GM23338 (cell line): ENCODE results near the gene ZNF782. TPM values are rescaled to one million over a fixed set of nuclear protein-coding genes. Genes with fewer than 3 reads are reported as not detected.

ENCODE experiments used
- ATAC-seq: fragments of 200-7000 bp; cut with Tn5 transposase; 3 replicates; pipeline ENCODE4 v1.9.1; 2020
- DNase-seq: peaks from one replicate; pipeline ENCODE4 v3.0.0-alpha.2; 2015; ENCODE audit warnings: low spot score
- H2AFZ ChIP-seq: fragments of 200-600 bp; sonication (generic); 2 replicates; pipeline ENCODE4 v1.8.0; 2016; ENCODE audit warnings: antibody characterized with exemption, mild to moderate bottlenecking, moderate library complexity
- H3F3A ChIP-seq: fragments of 200-600 bp; sonication (generic); replicated peaks from 2 replicates; pipeline ENCODE4 v1.8.0; 2017; ENCODE audit warnings: antibody characterized with exemption, mixed run types, low read depth
- H3K27ac ChIP-seq: fragments of 200-600 bp; sonication (generic); 2 replicates; pipeline ENCODE4 v1.6.1; 2016; ENCODE audit warnings: low read depth
- H3K27me3 ChIP-seq: fragments of 200-600 bp; sonication (generic); 2 replicates; pipeline ENCODE4 v1.8.0; 2016; ENCODE audit warnings: mild to moderate bottlenecking, mixed run types, moderate library complexity; ENCODE audit not compliant: insufficient read depth
- H3K36me3 ChIP-seq: fragments of 200-600 bp; sonication (generic); 2 replicates; pipeline ENCODE4 v1.8.0; 2016; ENCODE audit warnings: mild to moderate bottlenecking; ENCODE audit not compliant: insufficient read depth
- H3K4me1 ChIP-seq: fragments of 200-600 bp; sonication (generic); 2 replicates; pipeline ENCODE4 v1.8.0; 2016; ENCODE audit warnings: mild to moderate bottlenecking, moderate library complexity; ENCODE audit not compliant: insufficient read depth
- H3K4me2 ChIP-seq: fragments of 200-600 bp; sonication (generic); 2 replicates; pipeline ENCODE4 v1.7.1; 2017; ENCODE audit warnings: mixed run types
- H3K4me3 ChIP-seq: fragments of 200-600 bp; sonication (generic); 2 replicates; pipeline ENCODE4 v1.6.1; 2016; ENCODE audit warnings: mixed run types
- H3K79me2 ChIP-seq: fragments of 200-600 bp; sonication (generic); replicated peaks from 2 replicates; pipeline ENCODE4 v1.8.0; 2017; ENCODE audit warnings: mild to moderate bottlenecking; ENCODE audit not compliant: insufficient read depth
- H3K9me2 ChIP-seq: fragments of 200-600 bp; sonication (generic); 2 replicates; pipeline ENCODE4 v1.8.0; 2017; ENCODE audit not compliant: insufficient read depth
- H4K20me1 ChIP-seq: fragments of 200-600 bp; sonication (generic); replicated peaks from 2 replicates; pipeline ENCODE4 v1.8.0; 2017; ENCODE audit warnings: mild to moderate bottlenecking; ENCODE audit not compliant: insufficient read depth
- H3K27ac Mint-ChIP-seq: 2 replicates; pipeline ENCODE4 v1.8.0; 2020; ENCODE audit warnings: inconsistent platforms, mild to moderate bottlenecking, moderate library complexity, mixed read lengths
- H3K27me3 Mint-ChIP-seq: 3 replicates; pipeline ENCODE4 v1.8.0; 2022; ENCODE audit warnings: low read depth, mild to moderate bottlenecking, moderate library complexity, mixed read lengths, inconsistent platforms; ENCODE audit not compliant: insufficient read depth, poor library complexity
- H3K36me3 Mint-ChIP-seq: 3 replicates; pipeline ENCODE4 v1.8.0; 2021; ENCODE audit warnings: low read depth, mild to moderate bottlenecking, inconsistent platforms, moderate library complexity, mixed read lengths
- H3K4me1 Mint-ChIP-seq: 3 replicates; pipeline ENCODE4 v1.8.0; 2020; ENCODE audit warnings: mild to moderate bottlenecking, inconsistent platforms, mixed read lengths
- H3K4me3 Mint-ChIP-seq: 3 replicates; pipeline ENCODE4 v1.8.0; 2021; ENCODE audit warnings: moderate library complexity, mild to moderate bottlenecking, inconsistent platforms, mixed read lengths
- H3K9me3 Mint-ChIP-seq: 3 replicates; pipeline ENCODE4 v1.8.0; 2020; ENCODE audit warnings: moderate library complexity, mild to moderate bottlenecking, inconsistent platforms, mixed read lengths
- CREB1 ChIP-seq: fragments of 250-450 bp; sonication (Bioruptor Pico); IDR thresholded peaks from 2 replicates; pipeline ENCODE4 v1.5.0; 2020; ENCODE audit warnings: low read depth, mild to moderate bottlenecking, moderate library complexity
- EZH2phosphoT487 ChIP-seq: fragments of 200-600 bp; sonication (generic); IDR thresholded peaks from one replicate; pipeline ENCODE4 v1.8.1; 2018; ENCODE audit warnings: antibody characterized with exemption; ENCODE audit not compliant: unreplicated experiment
- JUNB ChIP-seq: IDR thresholded peaks from one replicate; pipeline ENCODE4 v1.6.1; 2016; ENCODE audit warnings: antibody characterized with exemption; ENCODE audit not compliant: unreplicated experiment
- POLR2AphosphoS5 ChIP-seq: IDR thresholded peaks from 2 replicates; pipeline ENCODE4 v1.6.1; 2016; ENCODE audit warnings: antibody characterized with exemption, low read depth
- STAT1 ChIP-seq: IDR thresholded peaks from one replicate; pipeline ENCODE4 v1.6.1; 2016; ENCODE audit warnings: antibody characterized with exemption; ENCODE audit not compliant: unreplicated experiment
- polyA plus RNA-seq: library from polyadenylated mRNA; unstranded; fragments of >200 nt; fragmentation: Nextera tagmentation; extraction: Ambion mirVana; gene quantifications from 2 replicates; pipeline ENCODE4 v1.2.1, GENCODE V29; 2016
- total RNA-seq: library from RNA; depleted of rRNA; stranded (reverse); fragments of >200 nt; shearing (Covaris generic); gene quantifications from 2 replicates; pipeline ENCODE4 v1.2.3, GENCODE V29; 2014
- TF ChIP-seq, protein P1 (sequence below): IDR thresholded peaks from one replicate; pipeline ENCODE4 v1.6.1; 2018; ENCODE audit warnings: antibody characterized with exemption; ENCODE audit not compliant: unreplicated experiment
- TF ChIP-seq, protein P2 (sequence below): IDR thresholded peaks from 2 replicates; pipeline ENCODE4 v1.6.1; 2016; ENCODE audit warnings: antibody characterized with exemption
- TF ChIP-seq, protein P3 (sequence below), 2 experiments: fragments of 200-600 bp in 1 of 2; sonication (generic) in 1 of 2; conservative IDR thresholded peaks; 2 replicates each; pipeline versions ENCODE4 v1.5.1 to v1.6.1; 2016 to 2017; ENCODE audit warnings: antibody characterized with exemption in 2 of 2, low read depth in 2 of 2, mild to moderate bottlenecking in 2 of 2, moderate library complexity in 1 of 2

The ZNF782 gene
- total and polyA plus RNA-seq, 2 experiments from 2014 or later, result 2.1 to 5.0 TPM

DNA sequence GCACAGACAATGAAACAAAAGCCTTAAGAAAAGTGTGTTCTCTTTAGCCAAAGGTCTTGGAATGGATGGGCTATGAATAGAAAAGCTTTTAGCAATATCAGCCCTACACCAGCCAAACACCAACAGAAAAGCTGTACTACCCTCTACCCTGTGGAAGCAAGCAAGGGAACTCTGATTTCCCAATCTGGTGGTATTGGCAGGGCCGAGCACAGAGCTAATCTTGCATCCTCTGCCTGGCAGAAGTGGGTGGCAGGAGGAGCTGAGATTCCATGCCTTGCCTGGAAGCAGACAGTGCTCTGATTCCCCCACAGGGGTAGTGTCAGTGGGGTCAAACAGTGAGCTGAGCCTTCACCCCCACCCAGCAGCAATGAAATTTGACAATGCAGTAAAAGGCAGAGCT, 29.6 kb upstream of the ZNF782 start (continued):
- TF ChIP-seq, protein P1, sequence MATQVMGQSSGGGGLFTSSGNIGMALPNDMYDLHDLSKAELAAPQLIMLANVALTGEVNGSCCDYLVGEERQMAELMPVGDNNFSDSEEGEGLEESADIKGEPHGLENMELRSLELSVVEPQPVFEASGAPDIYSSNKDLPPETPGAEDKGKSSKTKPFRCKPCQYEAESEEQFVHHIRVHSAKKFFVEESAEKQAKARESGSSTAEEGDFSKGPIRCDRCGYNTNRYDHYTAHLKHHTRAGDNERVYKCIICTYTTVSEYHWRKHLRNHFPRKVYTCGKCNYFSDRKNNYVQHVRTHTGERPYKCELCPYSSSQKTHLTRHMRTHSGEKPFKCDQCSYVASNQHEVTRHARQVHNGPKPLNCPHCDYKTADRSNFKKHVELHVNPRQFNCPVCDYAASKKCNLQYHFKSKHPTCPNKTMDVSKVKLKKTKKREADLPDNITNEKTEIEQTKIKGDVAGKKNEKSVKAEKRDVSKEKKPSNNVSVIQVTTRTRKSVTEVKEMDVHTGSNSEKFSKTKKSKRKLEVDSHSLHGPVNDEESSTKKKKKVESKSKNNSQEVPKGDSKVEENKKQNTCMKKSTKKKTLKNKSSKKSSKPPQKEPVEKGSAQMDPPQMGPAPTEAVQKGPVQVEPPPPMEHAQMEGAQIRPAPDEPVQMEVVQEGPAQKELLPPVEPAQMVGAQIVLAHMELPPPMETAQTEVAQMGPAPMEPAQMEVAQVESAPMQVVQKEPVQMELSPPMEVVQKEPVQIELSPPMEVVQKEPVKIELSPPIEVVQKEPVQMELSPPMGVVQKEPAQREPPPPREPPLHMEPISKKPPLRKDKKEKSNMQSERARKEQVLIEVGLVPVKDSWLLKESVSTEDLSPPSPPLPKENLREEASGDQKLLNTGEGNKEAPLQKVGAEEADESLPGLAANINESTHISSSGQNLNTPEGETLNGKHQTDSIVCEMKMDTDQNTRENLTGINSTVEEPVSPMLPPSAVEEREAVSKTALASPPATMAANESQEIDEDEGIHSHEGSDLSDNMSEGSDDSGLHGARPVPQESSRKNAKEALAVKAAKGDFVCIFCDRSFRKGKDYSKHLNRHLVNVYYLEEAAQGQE, result no peak
- TF ChIP-seq EZH2phosphoT487, result no peak

DNA sequence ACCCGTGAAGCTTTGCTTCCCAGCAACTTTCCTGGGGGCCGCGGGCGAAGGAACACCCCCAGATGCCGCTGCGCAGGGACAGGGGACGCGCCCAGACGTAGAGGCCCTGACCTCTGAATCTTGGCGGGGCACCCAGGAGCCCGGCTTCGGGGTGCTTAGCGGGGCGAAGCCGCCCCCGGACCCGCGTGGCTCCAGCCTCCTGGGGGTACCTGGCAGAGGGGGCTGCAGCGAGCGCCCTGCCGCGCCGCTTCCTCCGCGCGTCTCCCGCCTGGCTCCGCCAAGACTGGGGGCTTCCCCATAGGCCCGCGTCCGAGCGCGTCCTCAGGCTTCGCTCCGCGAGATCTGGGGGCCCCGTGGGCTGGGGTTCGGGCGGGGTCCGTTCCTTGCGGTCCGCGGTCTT, 23.0 kb upstream of the ZNF782 start:
- Histone ChIP-seq H2AFZ (peak overlapping the region; percentile 60), H3K4me2 (peak overlapping the region; percentile 61), H4K20me1 (no peaks in the 10 kb centered on the region), H3K36me3 (no peaks in the 10 kb centered on the region), H3F3A (no peaks in the 10 kb centered on the region), H3K79me2 (no peaks in the 10 kb centered on the region), H3K27me3 (peaks cover 57% of the 10 kb centered on the region), H3K27ac (no peak overlapping the region), H3K9me2 (no peaks in the 10 kb centered on the region), H3K4me1 (peaks cover 9% of the 10 kb centered on the region), H3K4me3 (peak overlapping the region; percentile 66)
- TF ChIP-seq, protein P2, sequence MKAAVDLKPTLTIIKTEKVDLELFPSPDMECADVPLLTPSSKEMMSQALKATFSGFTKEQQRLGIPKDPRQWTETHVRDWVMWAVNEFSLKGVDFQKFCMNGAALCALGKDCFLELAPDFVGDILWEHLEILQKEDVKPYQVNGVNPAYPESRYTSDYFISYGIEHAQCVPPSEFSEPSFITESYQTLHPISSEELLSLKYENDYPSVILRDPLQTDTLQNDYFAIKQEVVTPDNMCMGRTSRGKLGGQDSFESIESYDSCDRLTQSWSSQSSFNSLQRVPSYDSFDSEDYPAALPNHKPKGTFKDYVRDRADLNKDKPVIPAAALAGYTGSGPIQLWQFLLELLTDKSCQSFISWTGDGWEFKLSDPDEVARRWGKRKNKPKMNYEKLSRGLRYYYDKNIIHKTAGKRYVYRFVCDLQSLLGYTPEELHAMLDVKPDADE, result no peak
- no peak for TF ChIP-seq JUNB
- peak; percentile 21 for ATAC-seq
- H3K9me3 Mint-ChIP-seq, result no peaks in the 10 kb centered on the region
- H3K27ac Mint-ChIP-seq, result no peak overlapping the region
- peak overlapping the region; percentile 87 for H3K4me3 Mint-ChIP-seq
- H3K27me3 Mint-ChIP-seq, result peaks cover 16% of the 10 kb centered on the region
- peaks cover 11% of the 10 kb centered on the region; the same call in 2 of the 3 replicates for H3K4me1 Mint-ChIP-seq
- H3K36me3 Mint-ChIP-seq, result no peaks in the 10 kb centered on the region
- DNase-seq, result peak; percentile 59

DNA sequence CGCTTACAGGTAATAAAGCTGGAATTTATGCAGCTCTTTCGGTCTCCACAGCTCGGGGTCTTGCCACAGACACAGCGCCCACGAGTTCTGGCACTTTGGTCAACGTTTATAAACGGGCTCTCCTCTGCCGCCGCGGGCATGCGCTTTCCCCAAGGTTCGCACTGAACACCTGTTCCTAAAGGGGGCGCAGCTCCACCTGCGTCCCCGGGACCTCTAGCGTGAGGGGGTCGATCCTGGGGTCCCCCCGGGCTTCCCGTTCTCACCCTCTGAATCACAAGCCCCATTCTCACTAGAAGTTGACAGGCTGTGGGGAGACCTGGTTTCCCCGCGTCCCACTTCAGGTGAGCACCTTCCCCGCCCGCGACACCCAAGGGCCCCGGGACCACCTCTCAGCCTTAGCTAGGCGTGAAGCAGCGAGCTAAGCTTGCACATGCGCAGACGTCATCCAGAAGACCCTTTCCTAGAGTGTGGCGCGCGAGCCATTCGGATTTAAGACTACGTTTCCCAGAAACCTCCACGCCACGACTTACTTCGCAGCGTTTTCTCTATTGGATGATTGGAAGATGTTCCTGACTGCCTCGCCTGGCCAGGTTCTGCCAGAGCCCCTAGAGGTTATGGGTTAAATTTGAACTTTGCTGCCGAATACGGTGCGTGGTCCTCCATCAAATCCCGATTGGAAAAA, 21.3 kb upstream of the ZNF782 start:
- Histone ChIP-seq H2AFZ (peak overlapping the region; percentile 25; the same call in 1 of the 2 replicates), H3K27ac (no peak overlapping the region), H3K27me3 (peaks cover 47% of the 10 kb centered on the region), H3F3A (no peaks in the 10 kb centered on the region), H3K36me3 (no peaks in the 10 kb centered on the region), H3K4me2 (peak overlapping the region; percentile 75), H3K79me2 (no peaks in the 10 kb centered on the region), H4K20me1 (no peaks in the 10 kb centered on the region), H3K4me1 (peaks cover 9% of the 10 kb centered on the region), H3K9me2 (no peaks in the 10 kb centered on the region), H3K4me3 (peak overlapping the region; percentile 66)
- peak; percentile 92 for ATAC-seq
- Mint-ChIP-seq H3K4me3 (peak overlapping the region; percentile 87), H3K27ac (no peak overlapping the region), H3K36me3 (no peaks in the 10 kb centered on the region), H3K27me3 (peaks cover 16% of the 10 kb centered on the region), H3K4me1 (peaks cover 11% of the 10 kb centered on the region; the same call in 2 of the 3 replicates), H3K9me3 (no peaks in the 10 kb centered on the region)
- DNase-seq, result peak; percentile 100
- TF ChIP-seq CREB1 (no peak), POLR2AphosphoS5 (peak; percentile 86), STAT1 (no peak)
- TF ChIP-seq, protein P3, sequence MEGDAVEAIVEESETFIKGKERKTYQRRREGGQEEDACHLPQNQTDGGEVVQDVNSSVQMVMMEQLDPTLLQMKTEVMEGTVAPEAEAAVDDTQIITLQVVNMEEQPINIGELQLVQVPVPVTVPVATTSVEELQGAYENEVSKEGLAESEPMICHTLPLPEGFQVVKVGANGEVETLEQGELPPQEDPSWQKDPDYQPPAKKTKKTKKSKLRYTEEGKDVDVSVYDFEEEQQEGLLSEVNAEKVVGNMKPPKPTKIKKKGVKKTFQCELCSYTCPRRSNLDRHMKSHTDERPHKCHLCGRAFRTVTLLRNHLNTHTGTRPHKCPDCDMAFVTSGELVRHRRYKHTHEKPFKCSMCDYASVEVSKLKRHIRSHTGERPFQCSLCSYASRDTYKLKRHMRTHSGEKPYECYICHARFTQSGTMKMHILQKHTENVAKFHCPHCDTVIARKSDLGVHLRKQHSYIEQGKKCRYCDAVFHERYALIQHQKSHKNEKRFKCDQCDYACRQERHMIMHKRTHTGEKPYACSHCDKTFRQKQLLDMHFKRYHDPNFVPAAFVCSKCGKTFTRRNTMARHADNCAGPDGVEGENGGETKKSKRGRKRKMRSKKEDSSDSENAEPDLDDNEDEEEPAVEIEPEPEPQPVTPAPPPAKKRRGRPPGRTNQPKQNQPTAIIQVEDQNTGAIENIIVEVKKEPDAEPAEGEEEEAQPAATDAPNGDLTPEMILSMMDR (conservative IDR thresholded peaks at IDR 0.05; ENCODE audit: low read depth in 2 of 2), result peak; percentile 79 to 83
- TF ChIP-seq, protein P2, result 0 out of 2 replicates have a peak, but pooled peaks have one; percentile 39
